Keratinocyte (primary cell): ENCODE results near the gene PPP2R1A. TPM values are rescaled to one million over a fixed set of nuclear protein-coding genes. Genes with fewer than 3 reads are reported as not detected.

Experiments
- DNase-seq: peaks from one replicate; pipeline ENCODE4 v3.0.0-alpha.2; 2011; ENCODE audit warnings: low read depth, missing footprints, low spot score
- FAIRE-seq: peaks from 2 replicates; lab custom pipeline; 2011; peaks lifted over from hg19 to GRCh38; lab: Jason Lieb, UNC
- H2AFZ ChIP-seq: 2 replicates; pipeline ENCODE4 v1.6.0; 2012; ENCODE audit warnings: low read length, control low read depth, inconsistent platforms; ENCODE audit not compliant: control insufficient read depth
- H3K27ac ChIP-seq: 2 replicates; pipeline ENCODE4 v1.5.1; 2011; ENCODE audit warnings: low read length; ENCODE audit not compliant: control insufficient read depth, insufficient read depth
- H3K27me3 ChIP-seq: 3 replicates; pipeline ENCODE4 v1.6.0; 2011; ENCODE audit warnings: low read length; ENCODE audit not compliant: control insufficient read depth, insufficient read depth; ENCODE audit errors: extremely low read depth
- H3K36me3 ChIP-seq, 2 experiments: 2 replicates in 1 of 2; 3 replicates in 1 of 2; pipeline ENCODE4 v1.5.1; 2011; ENCODE audit warnings: low read length in 2 of 2, mild to moderate bottlenecking in 1 of 2; ENCODE audit not compliant: control insufficient read depth in 2 of 2, insufficient read depth in 2 of 2; ENCODE audit errors: extremely low read depth in 1 of 2
- H3K4me1 ChIP-seq: 3 replicates; pipeline ENCODE4 v1.5.1; 2011; ENCODE audit warnings: low read length; ENCODE audit not compliant: control insufficient read depth, insufficient read depth; ENCODE audit errors: extremely low read depth
- H3K4me2 ChIP-seq: 3 replicates; pipeline ENCODE4 v1.6.0; 2011; ENCODE audit warnings: low read depth, low read length; ENCODE audit not compliant: control insufficient read depth, insufficient read depth; ENCODE audit errors: extremely low read depth
- H3K4me3 ChIP-seq, 3 experiments: fragments of 200-600 bp in 1 of 3; sonication (generic) in 1 of 3; 2 replicates in 2 of 3; 3 replicates in 1 of 3; pipeline ENCODE4 v1.5.1; 2011 to 2016; ENCODE audit warnings: low read length in 3 of 3, mild to moderate bottlenecking in 3 of 3, control low read depth in 2 of 3, inconsistent platforms in 1 of 3, low read depth in 1 of 3, mixed read lengths in 1 of 3, mixed run types in 1 of 3, moderate library complexity in 1 of 3; ENCODE audit not compliant: control insufficient read depth in 2 of 3, insufficient read depth in 2 of 3; ENCODE audit errors: extremely low read depth in 1 of 3
- H3K79me2 ChIP-seq: 2 replicates; pipeline ENCODE4 v1.6.0; 2012; ENCODE audit warnings: low read length; ENCODE audit not compliant: control insufficient read depth, insufficient read depth
- H3K9ac ChIP-seq: 3 replicates; pipeline ENCODE4 v1.6.0; 2011; ENCODE audit warnings: low read length; ENCODE audit not compliant: control insufficient read depth, insufficient read depth; ENCODE audit errors: extremely low read depth
- H3K9me1 ChIP-seq: 3 replicates; pipeline ENCODE4 v1.6.0; 2011; ENCODE audit warnings: low read length; ENCODE audit not compliant: control insufficient read depth, insufficient read depth; ENCODE audit errors: extremely low read depth
- H3K9me3 ChIP-seq: 2 replicates; pipeline ENCODE4 v1.5.1; 2012; ENCODE audit warnings: low read depth, low read length; ENCODE audit not compliant: control insufficient read depth
- H4K20me1 ChIP-seq: 3 replicates; pipeline ENCODE4 v1.6.0; 2011; ENCODE audit warnings: low read length; ENCODE audit not compliant: control insufficient read depth, insufficient read depth; ENCODE audit errors: extremely low read depth
- EZH2 ChIP-seq: IDR thresholded peaks from one replicate; pipeline ENCODE4 v1.6.1; 2012; ENCODE audit warnings: inconsistent platforms, mild to moderate bottlenecking, low read length, moderate library complexity
- dilution Hi-C: fragments of 300-500 bp; cut with MboI; formaldehyde crosslinking; loops from one replicate; pipeline ENCODE4 v1.7.0; 2020; ENCODE audit warnings: low sequenced_read_pairs; ENCODE audit not compliant: extremely low pct_ligation_motif_present
- polyA plus RNA-seq, 5 experiments: library from polyadenylated mRNA; depleted of rRNA in 3 of 5; stranded (reverse) in 3 of 5; stranded (forward) in 1 of 5; unstranded in 1 of 5; fragments of >200 nt; gene quantifications; 1 replicate in 1 of 5; 2 replicates in 3 of 5; 3 replicates in 1 of 5; pipeline versions ENCODE4 v1.2.1 to v1.2.3, GENCODE V29; 2011 to 2012; ENCODE audit warnings: missing spikeins in 2 of 5, low read depth in 1 of 5, low replicate concordance in 1 of 5
- TF ChIP-seq, protein P1 (sequence below), 3 experiments: IDR thresholded peaks in 1 of 3; conservative IDR thresholded peaks in 1 of 3; optimal IDR thresholded peaks in 1 of 3; 2 replicates in 2 of 3; 3 replicates in 1 of 3; pipeline versions ENCODE3 to v1.5.1; 2011; ENCODE audit warnings: low read length in 3 of 3, mild to moderate bottlenecking in 3 of 3, moderate library complexity in 2 of 3, control low read depth in 1 of 3, inconsistent platforms in 1 of 3; ENCODE audit not compliant: insufficient read depth in 2 of 3; ENCODE audit errors: extremely low read depth in 1 of 3

PPP2R1A gene
- polyA plus RNA-seq, 1 donor (not counting 4 experiments of a cell fraction or from before 2014, with no cell fraction given), result 130 TPM

GRCh38 chr19:52269338-52270261 is 79.7 kb downstream of the PPP2R1A start, which contains the start of gene ZNF766:
Gene ZNF766, plus strand, starts transcription at chr19:52269587. Its CDS starts 27 bp downstream, at chr19:52269614.
- Histone ChIP-seq H3K27ac (peak within 1 kb of the TSS; percentile 98), H3K79me2 (peaks cover 44% of the 10 kb centered on the region), H3K36me3 (peaks cover 10 to 12% of the 10 kb centered on the region in 2 experiments), H3K9me3 (no peaks in the 10 kb centered on the region), H4K20me1 (no peaks in the 10 kb centered on the region), H3K9me1 (no peaks in the 10 kb centered on the region), H3K27me3 (no peaks in the 10 kb centered on the region), H3K4me3 (peak within 1 kb of the TSS; percentile 84 to 98 (median 85)), H2AFZ (peak within 1 kb of the TSS; percentile 89), H3K4me2 (peak within 1 kb of the TSS; percentile 97), H3K9ac (peak within 1 kb of the TSS; percentile 100), H3K4me1 (peaks cover 4% of the 10 kb centered on the region)
- dilution Hi-C loops, result no loop called here
- TF ChIP-seq, protein P1, sequence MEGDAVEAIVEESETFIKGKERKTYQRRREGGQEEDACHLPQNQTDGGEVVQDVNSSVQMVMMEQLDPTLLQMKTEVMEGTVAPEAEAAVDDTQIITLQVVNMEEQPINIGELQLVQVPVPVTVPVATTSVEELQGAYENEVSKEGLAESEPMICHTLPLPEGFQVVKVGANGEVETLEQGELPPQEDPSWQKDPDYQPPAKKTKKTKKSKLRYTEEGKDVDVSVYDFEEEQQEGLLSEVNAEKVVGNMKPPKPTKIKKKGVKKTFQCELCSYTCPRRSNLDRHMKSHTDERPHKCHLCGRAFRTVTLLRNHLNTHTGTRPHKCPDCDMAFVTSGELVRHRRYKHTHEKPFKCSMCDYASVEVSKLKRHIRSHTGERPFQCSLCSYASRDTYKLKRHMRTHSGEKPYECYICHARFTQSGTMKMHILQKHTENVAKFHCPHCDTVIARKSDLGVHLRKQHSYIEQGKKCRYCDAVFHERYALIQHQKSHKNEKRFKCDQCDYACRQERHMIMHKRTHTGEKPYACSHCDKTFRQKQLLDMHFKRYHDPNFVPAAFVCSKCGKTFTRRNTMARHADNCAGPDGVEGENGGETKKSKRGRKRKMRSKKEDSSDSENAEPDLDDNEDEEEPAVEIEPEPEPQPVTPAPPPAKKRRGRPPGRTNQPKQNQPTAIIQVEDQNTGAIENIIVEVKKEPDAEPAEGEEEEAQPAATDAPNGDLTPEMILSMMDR (optimal IDR thresholded peaks at IDR 0.05 in 1 of 3, IDR thresholded peaks at IDR 0.05 in 1 of 3, conservative IDR thresholded peaks at IDR 0.05 in 1 of 3; ENCODE audit: extremely low read depth in 1 of 3, insufficient read depth in 2 of 3, low read length in 3 of 3), result no peak
- TF ChIP-seq EZH2, result no peak
- DNase-seq, result peak; percentile 48
- no peak for FAIRE-seq

DNA sequence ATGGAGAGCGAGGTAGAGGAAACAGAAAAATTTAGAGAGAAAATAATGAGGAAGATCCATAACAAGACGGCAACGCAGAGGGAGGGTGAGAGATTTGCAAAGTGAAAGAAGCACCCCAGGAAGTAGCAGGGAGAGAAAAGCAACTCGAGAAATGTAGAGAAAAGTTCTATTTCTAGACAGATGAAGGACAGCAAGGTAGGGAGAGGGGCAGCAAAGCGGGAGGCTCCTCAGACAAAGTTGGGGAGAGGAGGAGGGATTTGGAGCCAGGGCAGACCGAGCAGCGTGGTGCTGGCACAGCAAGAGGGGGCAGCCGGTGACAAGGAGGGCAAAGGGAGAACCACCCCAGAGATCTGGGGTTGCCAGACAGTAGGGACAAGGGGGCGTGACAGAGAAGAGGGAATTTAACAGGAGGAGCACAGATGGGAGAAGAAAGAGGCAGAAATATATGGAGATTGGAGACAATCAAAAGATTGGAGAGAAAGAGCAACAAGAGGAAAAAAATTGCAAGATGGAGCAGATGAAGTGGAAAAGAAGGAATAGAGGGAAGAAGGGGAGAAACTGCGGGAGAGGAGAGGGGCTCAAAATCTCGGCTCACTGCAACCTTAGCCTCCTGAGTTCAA is 80.5 kb downstream of the PPP2R1A start:
- H3K4me3 ChIP-seq, result peak overlapping the region; percentile 84 to 98 (median 85)
- peaks cover 50% of the 10 kb centered on the region for H3K79me2 ChIP-seq
- no peaks in the 10 kb centered on the region for H3K27me3 ChIP-seq
- H3K27ac ChIP-seq, result peak overlapping the region; percentile 98
- H3K4me2 ChIP-seq, result peak overlapping the region; percentile 97
- H3K36me3 ChIP-seq, result peaks cover 10 to 12% of the 10 kb centered on the region in 2 experiments
- FAIRE-seq (no peak), DNase-seq (no peak)
- no peak for TF ChIP-seq EZH2
- TF ChIP-seq, protein P1 (optimal IDR thresholded peaks at IDR 0.05 in 1 of 3, IDR thresholded peaks at IDR 0.05 in 1 of 3, conservative IDR thresholded peaks at IDR 0.05 in 1 of 3; ENCODE audit: extremely low read depth in 1 of 3, insufficient read depth in 2 of 3, low read length in 3 of 3), result no peak
- no peaks in the 10 kb centered on the region for H3K9me3 ChIP-seq
- H3K4me1 ChIP-seq, result peaks cover 4% of the 10 kb centered on the region
- peak overlapping the region; percentile 100 for H3K9ac ChIP-seq
- H2AFZ ChIP-seq, result peak overlapping the region; percentile 89
- dilution Hi-C loops, result no loop called here
- no peaks in the 10 kb centered on the region for H3K9me1 ChIP-seq
- no peaks in the 10 kb centered on the region for H4K20me1 ChIP-seq
